Esophagus squamous epithelium (tissue), 5 donors: ENCODE measurements around the gene RAET1L. TPM values are rescaled to one million over a fixed set of nuclear protein-coding genes. Genes with fewer than 3 reads are reported as not detected.
"Not testable (repeated sequence)": the region's sequence is repeated elsewhere in the genome, so short reads cannot be mapped to it uniquely, and the experiment has no call there.

Experiments
- DNase-seq: peaks from one replicate; lab custom pipeline; 2025; lab: John Stamatoyannopoulos, UW
- H3K27ac ChIP-seq, 4 donors: fragments of 200-600 bp; sonication (generic); one replicate each; pipeline ENCODE4 v1.5.1; 2016 to 2019; ENCODE audit warnings: mild to moderate bottlenecking in 1 of 4
- H3K27me3 ChIP-seq, 4 donors: fragments of 200-600 bp; sonication (generic); 1 replicate in 3 of 4; 2 replicates in 1 of 4; pipeline versions ENCODE4 v1.5.1 to v1.6.0; 2017 to 2021; ENCODE audit warnings: antibody characterized with exemption in 1 of 4
- H3K36me3 ChIP-seq, 3 donors: fragments of 200-600 bp; sonication (generic); one replicate each; pipeline ENCODE4 v1.5.1; 2016 to 2019
- H3K4me1 ChIP-seq, 3 donors: fragments of 200-600 bp; sonication (generic); one replicate each; pipeline ENCODE4 v1.5.1; 2017 to 2019
- H3K4me3 ChIP-seq, 4 donors: fragments of 200-600 bp; sonication (generic); 1 replicate in 3 of 4; 2 replicates in 1 of 4; pipeline ENCODE4 v1.5.1; 2016 to 2019; ENCODE audit warnings: mild to moderate bottlenecking in 2 of 4, moderate library complexity in 1 of 4
- H3K9me3 ChIP-seq, 3 donors: fragments of 200-600 bp; sonication (generic); one replicate each; pipeline ENCODE4 v1.5.1; 2016 to 2019
- CTCF ChIP-seq, 6 experiments: fragments of 450-650 bp in 4 of 6; fragments of 200-600 bp in 2 of 6; sonication (generic) in 2 of 6; IDR thresholded peaks; one replicate each; pipeline ENCODE4 v1.5.1; 2016 to 2019; ENCODE audit warnings: antibody characterized with exemption in 6 of 6, mild to moderate bottlenecking in 4 of 6, moderate library complexity in 4 of 6
- POLR2A ChIP-seq, 4 donors: fragments of 450-650 bp; IDR thresholded peaks; one replicate each; pipeline ENCODE4 v1.6.1; 2017; ENCODE audit warnings: antibody characterized with exemption in 4 of 4, mild to moderate bottlenecking in 4 of 4, moderate library complexity in 3 of 4
- WGBS, 2 donors: methylation state at CpG; one replicate each; pipeline ENCODE4 v1.1.5; 2018; 5-methylcytosine and 5-hydroxymethylcytosine counted together
- intact Hi-C: fragments of 100-400 bp; cut with DNase I; formaldehyde crosslinking; loops from one replicate; pipeline ENCODE4 v1.15.0; 2022
- total RNA-seq, 4 donors: library from RNA; depleted of rRNA; stranded (reverse); fragments of >200 nt; gene quantifications; one replicate each; pipeline ENCODE4 v1.1.0, GENCODE V29; 2016
- donor health status: DM: yes; HTN: yes; CAD: no.

The RAET1L gene
- total RNA-seq, 4 donors from 2014 or later: 14.5 to 99.5 (median 62.5) TPM

GRCh38 chr6:150018846-150019580, 6.3 kb downstream of the RAET1L start:
- no peak overlapping the region for H3K4me3 ChIP-seq
- H3K9me3 ChIP-seq: no peaks in the 10 kb centered on the region
- no peak for DNase-seq
- intact Hi-C loops: loop anchor here (5.0 kb wide), 1 partner anchor 82 kb away; no protein-coding TSS in a partner anchor
- WGBS, 2 donors: 63 to 64% methylated on average over 5 of the region's 6 CpGs
- peaks cover 3 to 53% (median 14%) of the 10 kb centered on the region in 4 donors for H3K27me3 ChIP-seq
- peaks cover 6 to 27% (median 9%) of the 10 kb centered on the region in 3 donors for H3K4me1 ChIP-seq
- no peaks in the 10 kb centered on the region for H3K36me3 ChIP-seq
- no peak for TF ChIP-seq POLR2A (IDR thresholded peaks at IDR 0.05)
- no peak for TF ChIP-seq CTCF (IDR thresholded peaks at IDR 0.05)
- no peak overlapping the region for H3K27ac ChIP-seq

GRCh38 chr6:150017186-150017521, 8.2 kb downstream of the RAET1L start:
- Histone ChIP-seq H3K27me3 (peaks cover 3 to 67% (median 14%) of the 10 kb centered on the region in 4 donors), H3K4me1 (peaks cover 6 to 27% (median 9%) of the 10 kb centered on the region in 3 donors)
- H3K9me3 ChIP-seq, H3K36me3 ChIP-seq, H3K27ac ChIP-seq, H3K4me3 ChIP-seq, DNase-seq: not testable (repeated sequence)
- intact Hi-C loops: loop anchor here (5.0 kb wide), 1 partner anchor 80 kb away; no protein-coding TSS in a partner anchor
- TF ChIP-seq CTCF (IDR thresholded peaks at IDR 0.05): peak in 1 of 6 experiments; percentile 2
- 5 to 7% methylated on average over 5 of the region's 5 CpGs for WGBS, 2 donors

GRCh38 chr6:150016324-150017185, 8.8 kb downstream of the RAET1L start:
- Histone ChIP-seq H3K36me3 (no peaks in the 10 kb centered on the region), H3K9me3 (no peaks in the 10 kb centered on the region), H3K27me3 (peaks cover 3 to 73% (median 14%) of the 10 kb centered on the region in 4 donors), H3K4me3 (no peak overlapping the region), H3K4me1 (peaks cover 6 to 27% (median 9%) of the 10 kb centered on the region in 3 donors), H3K27ac (no peak overlapping the region)
- 25 to 38% methylated on average over 5 to 6 of the region's 6 CpGs for WGBS, 2 donors
- intact Hi-C loops: loop anchor here (5.0 kb wide), 1 partner anchor 79 kb away; no protein-coding TSS in a partner anchor
- TF ChIP-seq POLR2A (IDR thresholded peaks at IDR 0.05): no peak
- peak; percentile 64 to 80 (median 76) for TF ChIP-seq CTCF (IDR thresholded peaks at IDR 0.05)
- no peak for DNase-seq

- Histone ChIP-seq H3K4me3 (peak overlapping the region in 1 of 4 donors; percentile 23), H3K27me3 (peaks cover 3 to 84% (median 14%) of the 10 kb centered on the region in 4 donors), H3K4me1 (peaks cover 6 to 27% (median 9%) of the 10 kb centered on the region in 3 donors)
- not testable (repeated sequence) for H3K9me3 ChIP-seq, H3K27ac ChIP-seq, H3K36me3 ChIP-seq, DNase-seq
- intact Hi-C loops: loop anchor here (5.0 kb wide), 1 partner anchor 78 kb away; no protein-coding TSS in a partner anchor
- WGBS, 2 donors: 6 to 7% methylated on average over 10 to 13 of the region's 15 CpGs
Measured at GRCh38 chr6:150015281-150016001, 9.9 kb downstream of the RAET1L start.

- not testable (repeated sequence) for DNase-seq, H3K9me3 ChIP-seq, H3K27ac ChIP-seq, H3K36me3 ChIP-seq
- Histone ChIP-seq H3K27me3 (peaks cover 3 to 91% (median 14%) of the 10 kb centered on the region in 4 donors), H3K4me3 (peak overlapping the region in 1 of 4 donors; percentile 23), H3K4me1 (peaks cover 6 to 27% (median 9%) of the 10 kb centered on the region in 3 donors)
- WGBS, 2 donors: 0% methylated on average over 2 of the region's 50 CpGs; no CpG with 5 or more reads in 1 of the 2 donors
- intact Hi-C loops: loop anchor here (5.0 kb wide), 1 partner anchor 77 kb away; no protein-coding TSS in a partner anchor
Measured at GRCh38 chr6:150014623-150015280, 10.6 kb downstream of the RAET1L start.

GRCh38 chr6:150013785-150014622, 11.3 kb downstream of the RAET1L start:
- WGBS, 2 donors: 17 to 25% methylated on average over 7 to 8 of the region's 24 CpGs
- intact Hi-C loops, H3K36me3 ChIP-seq, H3K27ac ChIP-seq, DNase-seq, H3K9me3 ChIP-seq: not testable (repeated sequence)
- peaks cover 3 to 96% (median 14%) of the 10 kb centered on the region in 4 donors for H3K27me3 ChIP-seq
- peak overlapping the region in 1 of 4 donors; percentile 21 for H3K4me3 ChIP-seq
- H3K4me1 ChIP-seq: peaks cover 6 to 22% (median 9%) of the 10 kb centered on the region in 3 donors

GRCh38 chr6:150012846-150013784, 12.2 kb downstream of the RAET1L start:
- H3K27ac ChIP-seq, H3K4me3 ChIP-seq, H3K9me3 ChIP-seq, DNase-seq, H3K36me3 ChIP-seq, intact Hi-C loops: not testable (repeated sequence)
- Histone ChIP-seq H3K4me1 (peaks cover 6 to 27% (median 9%) of the 10 kb centered on the region in 3 donors), H3K27me3 (peaks cover 3 to 96% (median 17%) of the 10 kb centered on the region in 4 donors)
- 38 to 51% methylated on average over 6 to 8 of the region's 8 CpGs for WGBS, 2 donors
